Measurements from ENCODE around the gene MSI2.

Gene MSI2

DNA sequence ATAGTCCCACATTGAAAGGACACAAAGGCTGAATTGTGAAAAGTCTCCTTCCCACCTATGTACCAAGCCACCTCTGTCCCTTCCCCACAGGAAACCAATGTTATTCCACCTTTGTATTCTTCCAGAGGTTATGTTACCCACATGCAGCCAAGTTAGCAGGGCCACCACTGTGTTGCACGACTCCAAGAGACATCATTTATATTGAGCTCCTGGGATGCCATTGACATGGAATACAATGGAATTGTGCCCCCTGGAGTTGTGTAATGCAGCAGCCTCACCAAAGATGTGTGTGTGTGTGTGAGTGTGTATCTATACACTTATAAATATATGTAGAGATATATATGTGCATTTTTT, 21.6 kb upstream of the MSI2 start:
- Mint-ChIP-seq H3K36me3 (no peaks in the 10 kb centered on the region), H3K27ac (no peak overlapping the region), H3K27me3 (peaks cover 50% of the 10 kb centered on the region), H3K4me1 (no peaks in the 10 kb centered on the region), H3K9me3 (no peaks in the 10 kb centered on the region), H3K4me3 (no peak overlapping the region)
- no peak for ATAC-seq

DNA sequence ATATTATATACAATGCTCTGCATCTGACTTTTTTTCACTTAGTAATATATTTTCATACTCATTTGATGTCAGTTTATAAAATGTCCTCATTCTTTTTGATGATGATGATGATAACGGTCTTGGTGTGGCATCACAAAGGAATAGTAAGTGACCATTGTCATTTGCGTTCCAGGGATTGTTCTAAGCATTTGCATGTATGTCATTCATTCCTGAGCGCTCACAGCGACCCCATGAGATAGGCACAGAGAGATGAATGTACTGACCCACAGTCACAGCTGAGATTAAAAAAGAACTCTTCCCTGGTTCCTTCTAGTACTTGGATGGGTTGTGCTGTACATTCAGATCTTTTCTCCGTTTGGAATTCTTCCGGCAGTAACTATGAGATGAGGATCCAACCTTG, 21.2 kb upstream of the MSI2 start:
- H3K4me1 Mint-ChIP-seq: no peaks in the 10 kb centered on the region

DNA sequence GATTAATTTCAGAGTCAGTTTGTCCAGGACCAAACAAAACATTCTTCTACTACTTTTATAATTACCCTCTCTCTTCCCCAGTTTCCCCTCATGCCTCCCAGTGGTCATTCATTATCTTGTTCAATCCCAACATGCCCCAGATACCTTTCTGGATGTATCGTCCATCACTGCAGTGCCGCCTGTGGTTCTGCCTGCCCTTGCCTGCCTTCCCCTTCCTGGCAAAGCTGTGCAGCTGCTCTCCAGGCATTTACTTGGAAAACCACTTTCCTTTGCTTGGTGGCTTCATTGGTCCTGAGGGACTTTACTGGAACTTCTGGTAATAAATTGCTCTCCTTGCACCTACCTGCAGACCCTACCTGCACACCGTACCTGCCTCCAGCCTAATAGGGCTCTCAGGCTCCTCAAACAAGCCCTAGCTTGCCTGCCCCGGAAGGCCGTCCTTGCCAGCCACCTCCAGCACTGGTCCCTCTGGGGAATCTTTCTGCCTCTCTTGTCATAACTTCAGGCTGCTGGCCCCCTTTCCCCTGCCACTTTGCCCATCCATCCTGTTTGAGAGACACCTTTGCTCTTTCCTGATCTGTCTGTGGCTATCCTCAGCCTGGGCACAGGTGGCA, 19.5 kb upstream of the MSI2 start:
- ATAC-seq: no peak
- H3K27ac Mint-ChIP-seq: no peak overlapping the region
- no peaks in the 10 kb centered on the region for H3K36me3 Mint-ChIP-seq
- peaks cover 37% of the 10 kb centered on the region for H3K27me3 Mint-ChIP-seq
- no peaks in the 10 kb centered on the region for H3K9me3 Mint-ChIP-seq
- no peaks in the 10 kb centered on the region for H3K4me1 Mint-ChIP-seq
- H3K4me3 Mint-ChIP-seq: no peak overlapping the region

More for the DNA sequence above, 21.2 kb upstream of the MSI2 start:
- Mint-ChIP-seq H3K27ac (no peak overlapping the region), H3K36me3 (no peaks in the 10 kb centered on the region), H3K9me3 (no peaks in the 10 kb centered on the region), H3K4me3 (no peak overlapping the region), H3K27me3 (peaks cover 50% of the 10 kb centered on the region)
- ATAC-seq: no peak

DNA sequence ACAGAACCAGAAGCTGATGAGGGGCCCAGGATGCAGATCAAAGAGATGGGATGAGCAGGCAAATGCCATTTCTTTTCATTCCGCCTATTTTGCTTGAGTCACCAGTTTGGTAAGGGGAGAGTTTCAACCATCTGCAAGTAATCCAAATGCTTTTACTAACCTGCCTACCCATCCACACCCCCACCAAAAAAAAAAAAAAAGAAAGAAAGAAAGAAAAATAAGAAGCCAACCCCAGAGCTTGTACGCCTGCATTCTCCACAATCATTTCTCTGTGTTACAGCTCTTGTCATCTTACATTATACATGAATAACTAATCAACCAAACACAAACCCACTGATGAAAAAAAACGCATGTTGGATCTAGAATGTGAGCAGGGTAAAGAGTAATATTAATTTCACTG, 15.7 kb upstream of the MSI2 start:
- Mint-ChIP-seq H3K4me1 (peaks cover 9% of the 10 kb centered on the region), H3K27me3 (peaks cover 26% of the 10 kb centered on the region), H3K36me3 (no peaks in the 10 kb centered on the region), H3K27ac (no peak overlapping the region), H3K9me3 (no peaks in the 10 kb centered on the region), H3K4me3 (no peak overlapping the region)
- ATAC-seq: no peak

DNA sequence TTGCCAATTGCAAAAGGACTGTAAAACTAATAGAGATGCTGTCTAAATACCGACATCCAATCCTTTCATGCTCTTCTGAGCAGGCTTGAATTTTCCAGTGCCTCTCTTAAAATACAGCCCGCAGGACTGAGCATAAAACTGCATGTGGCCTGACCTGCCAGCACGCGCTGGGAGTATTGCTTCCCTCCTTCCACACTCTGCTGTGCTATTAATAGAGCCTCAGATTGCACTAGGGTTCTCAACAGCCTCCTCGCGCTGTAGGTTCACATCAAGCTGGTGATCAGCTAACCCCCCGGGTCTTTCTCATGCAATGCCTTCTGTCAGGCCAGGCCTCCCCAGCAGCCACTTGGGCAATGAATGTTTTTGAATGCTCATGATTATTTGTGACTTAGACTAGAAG, 14.2 kb upstream of the MSI2 start:
- no peak for ATAC-seq
- H3K27me3 Mint-ChIP-seq: peaks cover 16% of the 10 kb centered on the region
- H3K4me1 Mint-ChIP-seq: peaks cover 9% of the 10 kb centered on the region
- no peaks in the 10 kb centered on the region for H3K9me3 Mint-ChIP-seq
- no peak overlapping the region for H3K4me3 Mint-ChIP-seq
- H3K36me3 Mint-ChIP-seq: no peaks in the 10 kb centered on the region
- H3K27ac Mint-ChIP-seq: no peak overlapping the region

DNA sequence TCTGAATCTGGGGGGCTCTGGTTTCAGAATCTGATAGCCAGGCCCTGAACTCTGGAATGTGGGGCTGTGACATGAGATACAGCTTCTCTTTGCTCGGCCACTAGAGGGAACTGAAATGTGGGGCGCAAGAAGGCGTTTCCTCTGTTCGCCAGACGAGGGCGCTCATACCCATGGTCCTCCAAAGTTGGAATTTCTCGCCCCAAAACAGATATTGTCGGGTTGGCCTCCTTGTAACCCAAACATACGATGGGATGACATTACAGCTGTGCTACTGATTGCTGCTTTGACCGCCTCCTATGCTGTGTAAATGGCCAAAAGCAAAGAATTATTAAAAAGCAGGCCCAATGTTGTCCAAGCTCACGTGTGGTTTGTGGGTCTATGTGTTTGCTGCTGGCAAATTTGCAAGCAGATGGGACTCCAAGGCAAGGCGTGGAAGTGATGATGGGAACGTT, 13.1 kb upstream of the MSI2 start:
- ATAC-seq: peak; percentile 76
- no peaks in the 10 kb centered on the region for H3K9me3 Mint-ChIP-seq
- no peak overlapping the region for H3K27ac Mint-ChIP-seq
- H3K4me3 Mint-ChIP-seq: no peak overlapping the region
- H3K36me3 Mint-ChIP-seq: no peaks in the 10 kb centered on the region
- peaks cover 9% of the 10 kb centered on the region for H3K4me1 Mint-ChIP-seq
- H3K27me3 Mint-ChIP-seq: peaks cover 9% of the 10 kb centered on the region

DNA sequence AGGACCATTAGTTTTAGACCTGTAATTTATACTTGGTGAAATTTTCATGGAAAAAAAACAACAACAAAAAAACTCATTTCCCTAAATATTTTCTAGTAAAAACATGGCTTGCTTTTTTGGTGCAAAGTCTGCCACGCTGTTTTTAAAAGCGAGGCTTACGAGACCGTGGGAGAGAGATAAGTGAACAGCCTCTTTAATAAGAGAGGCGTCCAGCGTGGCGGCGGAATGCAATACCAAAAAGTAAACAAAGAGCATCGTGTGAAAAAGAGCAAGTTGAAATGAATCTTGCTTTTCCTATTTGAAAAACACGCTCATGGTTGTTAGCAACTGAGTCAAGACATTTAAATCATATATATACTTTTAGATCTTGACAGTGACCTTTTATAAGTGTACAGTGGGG, 10.5 kb upstream of the MSI2 start:
- H3K27me3 Mint-ChIP-seq: peaks cover 9% of the 10 kb centered on the region
- H3K36me3 Mint-ChIP-seq: no peaks in the 10 kb centered on the region
- no peak overlapping the region for H3K4me3 Mint-ChIP-seq

DNA sequence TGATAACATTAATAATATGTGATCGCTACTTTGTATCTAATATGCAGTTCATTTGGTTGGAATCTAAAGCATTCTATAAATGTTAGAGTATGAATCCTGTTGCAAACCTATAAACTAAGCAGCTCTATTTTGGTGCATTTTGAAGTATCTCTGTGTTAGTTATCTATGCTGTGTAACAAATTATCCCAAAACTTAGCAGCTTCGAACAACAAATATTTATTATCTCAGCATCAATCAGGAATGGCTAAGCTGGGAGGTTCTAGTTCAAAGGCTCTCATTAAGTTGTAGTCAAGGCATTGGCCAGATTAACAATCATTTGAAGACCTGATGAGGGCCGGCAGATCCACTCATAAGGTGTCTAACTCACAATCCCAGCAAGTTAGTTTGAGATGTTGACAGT, 10.1 kb upstream of the MSI2 start:
- Mint-ChIP-seq H3K27me3 (peaks cover 9% of the 10 kb centered on the region), H3K4me3 (no peak overlapping the region), H3K9me3 (peaks cover 7% of the 10 kb centered on the region), H3K4me1 (peaks cover 9% of the 10 kb centered on the region), H3K27ac (no peak overlapping the region), H3K36me3 (no peaks in the 10 kb centered on the region)
- ATAC-seq: no peak

More for the DNA sequence above, 10.5 kb upstream of the MSI2 start:
- no peak for ATAC-seq
- Mint-ChIP-seq H3K27ac (no peak overlapping the region), H3K9me3 (peaks cover 5% of the 10 kb centered on the region), H3K4me1 (peaks cover 9% of the 10 kb centered on the region)

DNA sequence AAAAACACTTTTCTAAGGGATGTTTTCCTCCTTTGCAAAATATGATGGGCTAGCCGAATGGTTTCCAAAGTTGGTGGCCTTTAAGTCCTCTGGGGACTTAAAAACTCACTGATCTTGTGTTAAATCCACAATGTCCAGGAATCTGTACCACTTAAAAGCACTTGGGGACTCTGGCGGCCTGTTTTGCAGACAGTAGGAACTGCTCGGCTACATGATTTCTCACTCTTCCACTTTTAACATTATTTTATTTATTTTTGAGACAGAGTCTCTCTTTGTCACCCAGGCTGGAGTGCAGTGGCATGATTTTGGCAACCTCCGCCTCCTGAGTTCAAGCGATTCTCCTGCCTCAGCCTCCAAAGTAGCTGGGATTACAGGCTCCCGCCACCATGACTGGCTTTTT, 9.1 kb upstream of the MSI2 start:
- Mint-ChIP-seq H3K4me1 (peaks cover 9% of the 10 kb centered on the region), H3K36me3 (no peaks in the 10 kb centered on the region), H3K4me3 (no peak overlapping the region), H3K27ac (no peak overlapping the region), H3K27me3 (peaks cover 9% of the 10 kb centered on the region), H3K9me3 (peaks cover 9% of the 10 kb centered on the region)
- no peak for ATAC-seq

DNA sequence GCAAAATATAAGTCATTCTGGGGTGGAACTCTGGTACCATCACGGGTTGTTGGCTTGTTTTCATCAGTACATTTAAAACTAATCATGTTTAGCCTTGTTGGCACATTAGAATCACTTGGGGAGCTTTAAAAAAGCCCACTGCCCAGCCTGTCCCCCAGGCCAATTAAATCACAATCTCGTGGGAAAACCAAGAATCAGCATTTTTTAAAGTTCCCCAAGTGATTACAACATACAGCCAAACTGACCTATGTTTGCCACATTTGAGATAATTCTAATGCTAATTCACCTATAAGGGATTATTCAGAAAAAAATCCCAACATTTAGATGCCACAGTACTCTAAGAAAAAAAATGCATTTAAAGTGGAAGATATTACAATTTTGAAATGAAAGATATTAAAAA, 8.4 kb upstream of the MSI2 start:
- Mint-ChIP-seq H3K27me3 (peaks cover 9% of the 10 kb centered on the region), H3K4me1 (peaks cover 8% of the 10 kb centered on the region), H3K27ac (no peak overlapping the region), H3K36me3 (no peaks in the 10 kb centered on the region), H3K4me3 (no peak overlapping the region), H3K9me3 (peaks cover 9% of the 10 kb centered on the region)
- ATAC-seq: no peak

DNA sequence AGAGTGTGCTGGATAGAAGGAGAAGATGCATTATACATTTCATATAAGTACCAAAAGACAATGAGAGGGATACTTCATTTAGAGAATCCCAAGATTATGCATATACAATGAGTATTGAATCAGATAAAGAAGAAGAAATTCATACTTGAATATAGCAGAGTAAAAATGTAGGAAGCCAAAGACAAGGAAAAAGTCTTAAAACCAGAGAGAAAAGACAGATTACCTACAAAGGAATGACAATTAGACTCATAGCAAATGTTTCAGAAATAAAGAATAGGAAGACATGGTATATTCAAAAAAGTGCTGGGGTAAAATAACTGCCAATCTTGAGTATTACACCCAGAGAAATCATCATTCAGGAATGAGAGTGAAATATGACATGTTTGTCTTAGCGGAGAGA, 6.8 kb upstream of the MSI2 start:
- Mint-ChIP-seq H3K9me3 (peaks cover 9% of the 10 kb centered on the region), H3K27me3 (no peaks in the 10 kb centered on the region), H3K4me1 (no peaks in the 10 kb centered on the region), H3K4me3 (no peak overlapping the region), H3K27ac (no peak overlapping the region), H3K36me3 (no peaks in the 10 kb centered on the region)
- no peak for ATAC-seq

DNA sequence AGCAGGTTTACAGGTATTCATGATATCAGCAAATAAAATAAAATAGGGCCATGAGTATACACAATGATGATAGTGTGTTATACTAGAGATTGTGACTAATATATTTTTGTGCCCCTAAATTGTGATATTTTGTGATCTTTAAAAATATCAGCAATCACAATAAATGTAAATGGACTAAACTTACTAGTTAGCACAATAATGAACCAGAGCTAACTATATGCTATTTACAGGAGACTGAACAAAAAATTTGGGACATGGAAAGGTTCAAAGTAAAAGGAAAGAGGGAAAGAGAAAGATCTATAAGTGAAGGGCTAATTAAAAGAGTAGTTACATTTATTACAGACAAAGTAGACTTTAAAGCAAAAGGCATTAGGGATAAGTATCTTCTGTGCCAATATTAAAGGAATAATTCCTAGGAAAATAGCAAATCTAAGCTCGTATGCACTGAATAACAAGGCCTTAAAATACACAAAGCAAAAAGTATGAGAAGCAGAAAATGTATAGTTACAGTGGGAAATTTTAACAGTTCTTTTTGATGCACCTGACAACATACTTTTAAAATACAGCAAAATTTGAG, 5.0 kb upstream of the MSI2 start:
- Mint-ChIP-seq H3K36me3 (no peaks in the 10 kb centered on the region), H3K4me1 (peaks cover 7% of the 10 kb centered on the region), H3K4me3 (no peak overlapping the region), H3K27me3 (no peaks in the 10 kb centered on the region), H3K27ac (no peak overlapping the region), H3K9me3 (peaks cover 9% of the 10 kb centered on the region)
- no peak for ATAC-seq

DNA sequence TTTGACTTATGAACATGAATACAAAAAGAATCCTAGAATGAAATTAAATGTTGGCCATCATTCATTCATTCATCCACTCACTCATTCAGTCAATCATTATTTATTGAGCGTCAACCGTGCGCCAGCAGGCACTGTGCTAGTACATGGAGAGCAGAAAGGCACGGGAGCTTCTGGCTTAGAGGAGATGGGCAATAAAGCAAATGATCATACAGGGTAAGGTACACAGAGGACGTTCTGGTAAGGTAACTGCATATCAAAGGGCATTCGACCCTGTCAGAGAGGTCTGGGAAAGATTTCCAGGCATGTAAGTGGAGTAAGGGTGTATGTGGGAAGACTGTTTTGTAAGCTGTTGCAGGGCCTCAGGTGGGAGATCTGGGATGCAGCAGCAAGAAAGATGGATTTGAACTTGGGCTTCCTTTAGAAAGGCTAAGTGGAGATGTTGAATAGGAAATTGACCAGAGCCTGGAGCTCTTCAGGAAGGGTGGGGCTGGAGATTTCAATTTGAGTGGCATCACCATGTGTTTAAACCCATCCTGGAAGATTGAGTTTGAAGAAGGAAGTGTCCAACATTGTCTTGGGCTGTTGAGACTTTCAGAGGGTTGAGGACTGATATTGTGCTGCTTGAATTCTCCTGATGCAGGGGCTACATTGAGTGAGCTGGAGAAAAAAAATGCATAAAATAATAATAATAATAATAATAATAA, 2.8 kb upstream of the MSI2 start:
- Mint-ChIP-seq H3K36me3 (peaks cover 3% of the 10 kb centered on the region), H3K27ac (no peak overlapping the region), H3K9me3 (peaks cover 9% of the 10 kb centered on the region), H3K4me1 (peaks cover 21% of the 10 kb centered on the region), H3K27me3 (no peaks in the 10 kb centered on the region), H3K4me3 (no peak overlapping the region)
- ATAC-seq: no peak

DNA sequence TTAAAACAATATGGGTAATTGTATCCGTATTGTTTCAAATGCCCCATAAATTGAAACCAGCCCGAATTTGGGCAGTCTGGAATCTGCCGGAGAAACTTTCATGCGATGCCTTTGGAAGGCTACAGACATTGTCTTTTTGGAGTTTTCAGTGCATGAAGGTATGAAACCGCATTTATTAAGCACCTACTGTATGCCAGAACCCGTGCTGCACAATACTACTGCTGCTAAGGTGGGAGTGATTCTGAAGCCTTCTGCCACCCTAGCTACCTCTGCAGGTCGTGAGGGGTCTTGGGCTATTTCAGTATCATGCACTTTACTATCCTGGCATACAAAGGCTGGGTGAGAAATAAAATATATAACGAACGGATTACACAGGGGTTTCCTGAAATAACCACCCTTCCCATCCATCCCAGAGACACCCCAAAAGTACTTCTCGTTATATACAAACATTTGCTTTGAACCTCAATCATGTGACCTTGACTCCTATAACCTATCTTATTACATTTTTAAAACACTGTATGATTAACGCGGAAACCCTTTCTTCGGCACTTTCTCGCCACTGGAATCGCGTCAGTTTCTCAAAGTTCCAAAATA, 1.0 kb upstream of the MSI2 start:
- no peaks in the 10 kb centered on the region for H3K27me3 Mint-ChIP-seq
- peak overlapping the region; percentile 93 for H3K27ac Mint-ChIP-seq
- peaks cover 35% of the 10 kb centered on the region for H3K4me1 Mint-ChIP-seq
- peak overlapping the region; percentile 93 for H3K4me3 Mint-ChIP-seq
- no peak for ATAC-seq
- peaks cover 6% of the 10 kb centered on the region for H3K36me3 Mint-ChIP-seq
- H3K9me3 Mint-ChIP-seq: peaks cover 3% of the 10 kb centered on the region

DNA sequence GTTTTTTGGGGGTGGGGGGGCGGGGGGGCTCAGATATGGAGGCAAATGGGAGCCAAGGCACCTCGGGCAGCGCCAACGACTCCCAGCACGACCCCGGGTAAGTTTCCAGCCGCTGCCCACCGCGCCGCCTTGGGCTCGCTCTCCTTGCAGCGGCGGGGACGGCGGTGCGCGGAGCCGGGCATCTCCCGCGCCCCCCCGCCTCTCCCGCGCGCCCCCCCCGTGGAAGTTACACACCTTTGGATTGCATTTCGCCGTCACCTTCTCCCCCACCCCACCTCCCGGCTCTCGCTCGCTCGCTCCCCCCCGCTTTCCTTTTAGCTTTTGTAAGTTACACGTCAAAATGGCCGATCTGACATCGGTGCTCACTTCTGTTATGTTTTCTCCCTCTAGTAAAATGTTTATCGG, 387 bp downstream of the MSI2 start:
- peak overlapping the region; percentile 93 for H3K27ac Mint-ChIP-seq
- H3K36me3 Mint-ChIP-seq: peaks cover 9% of the 10 kb centered on the region
- peak overlapping the region; percentile 93 for H3K4me3 Mint-ChIP-seq
- ATAC-seq: peak; percentile 15
- H3K27me3 Mint-ChIP-seq: no peaks in the 10 kb centered on the region
- peaks cover 49% of the 10 kb centered on the region for H3K4me1 Mint-ChIP-seq
- H3K9me3 Mint-ChIP-seq: no peaks in the 10 kb centered on the region

Data from stimulated activated memory B cell treated with anti-CD40 and anti-IgM and Interleukin-4, amounts not matched to agents 10 μg/mL and 1 μg/mL and 100 μg/mL, for 72 hours (primary cell).